GM18520 (cell line): ENCODE measurements around the gene CALN1.

ENCODE experiments used
- ATAC-seq: cut with Tn5 transposase; IDR thresholded peaks from one replicate; pipeline ENCODE4 v1.9.1; 2021; ENCODE audit not compliant: unreplicated experiment

CALN1 gene

DNA sequence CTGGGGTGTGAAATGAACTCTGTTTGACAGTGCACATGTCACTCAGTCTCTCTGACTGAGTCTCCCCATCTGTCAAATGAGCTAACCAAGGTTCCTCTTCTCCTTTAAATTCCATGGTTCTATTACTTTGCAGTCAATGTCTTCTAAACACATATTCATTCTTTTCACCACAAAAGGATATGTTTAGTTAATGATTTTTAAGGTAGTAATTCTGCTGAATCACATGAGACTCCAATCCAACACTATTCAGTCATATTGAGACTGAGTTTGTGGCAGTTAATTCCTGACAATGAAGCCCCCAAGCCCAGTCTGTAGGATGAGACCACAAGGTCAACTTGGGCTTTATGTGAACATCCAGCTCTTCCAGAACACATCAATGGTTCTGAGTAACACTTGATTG lies 85.3 kb downstream of the CALN1 start:
- ATAC-seq: no peak

DNA sequence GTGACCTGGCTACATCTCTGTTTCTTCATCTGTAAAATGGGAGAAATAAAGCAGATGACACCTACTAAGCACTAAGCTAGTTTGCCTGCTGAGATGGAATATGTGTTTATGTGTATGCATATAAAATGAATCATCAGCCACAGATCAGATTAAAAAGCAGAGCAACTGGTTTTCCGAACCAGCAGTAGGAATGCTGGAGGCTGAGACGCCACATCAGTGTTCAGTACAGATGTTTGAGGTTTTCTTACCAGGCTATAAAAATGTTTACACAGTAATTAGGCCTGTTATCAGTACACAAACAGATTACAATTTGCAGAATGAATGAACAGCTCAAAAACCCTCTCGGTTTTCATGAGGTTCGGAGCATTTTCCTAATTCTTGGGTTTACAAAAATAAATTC lies 85.8 kb downstream of the CALN1 start:
- no peak for ATAC-seq

DNA sequence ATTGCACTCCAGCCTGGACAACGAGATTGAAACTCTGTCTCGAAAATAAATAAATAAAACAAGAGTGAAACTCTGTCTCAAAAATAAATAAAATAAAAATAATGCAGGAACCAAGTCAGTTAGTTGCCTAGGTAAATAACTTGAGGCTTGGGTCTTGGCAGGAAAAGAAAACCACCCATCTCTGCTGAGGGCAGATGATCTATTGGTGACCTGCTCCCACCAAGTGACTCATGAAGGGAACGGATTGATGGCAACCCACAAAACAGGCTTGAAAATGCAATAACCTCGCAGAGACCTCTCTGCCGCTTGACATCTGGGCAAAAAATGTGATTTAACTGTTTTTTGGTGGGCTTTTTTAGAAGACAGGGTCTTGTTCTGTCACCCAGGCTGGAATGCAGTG lies 86.6 kb downstream of the CALN1 start:
- no peak for ATAC-seq

DNA sequence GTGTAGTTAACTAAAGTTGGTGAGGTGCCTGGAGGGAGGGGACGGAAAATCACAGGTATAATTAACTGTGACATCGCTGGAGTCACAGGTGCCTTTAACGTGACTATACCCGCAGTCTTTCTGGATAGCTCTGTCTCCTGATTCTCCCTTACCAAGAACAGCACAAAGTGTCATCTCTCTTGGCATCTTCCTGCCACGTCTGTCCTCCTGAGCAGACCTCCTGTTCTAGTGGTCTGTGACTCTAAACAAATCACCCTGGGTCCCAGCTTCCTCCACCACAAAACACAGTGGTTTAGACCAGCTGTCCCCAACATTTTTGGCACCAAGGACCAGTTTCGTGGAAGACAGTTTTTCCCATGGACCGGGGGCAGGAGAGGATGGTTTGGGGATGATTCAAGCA lies 90.5 kb downstream of the CALN1 start:
- ATAC-seq: no peak

DNA sequence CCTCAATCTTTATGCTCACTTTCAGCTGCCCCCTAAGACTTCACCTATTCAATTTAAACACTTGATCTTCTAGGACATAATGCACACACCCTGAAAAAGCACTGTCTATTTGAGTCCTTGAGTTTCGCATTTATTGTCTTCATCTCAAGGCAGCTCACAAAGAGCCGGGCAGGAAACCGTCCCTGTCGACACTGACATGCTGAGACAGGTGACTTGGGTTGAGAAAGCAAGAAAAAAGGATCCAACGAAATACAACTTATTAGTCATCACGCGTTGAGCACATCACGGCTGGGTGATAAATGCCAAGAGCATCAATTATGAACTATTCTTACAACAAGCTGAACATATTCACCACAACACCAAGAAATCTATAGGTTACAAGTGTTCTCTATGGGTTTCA lies 91.1 kb downstream of the CALN1 start:
- no peak for ATAC-seq

DNA sequence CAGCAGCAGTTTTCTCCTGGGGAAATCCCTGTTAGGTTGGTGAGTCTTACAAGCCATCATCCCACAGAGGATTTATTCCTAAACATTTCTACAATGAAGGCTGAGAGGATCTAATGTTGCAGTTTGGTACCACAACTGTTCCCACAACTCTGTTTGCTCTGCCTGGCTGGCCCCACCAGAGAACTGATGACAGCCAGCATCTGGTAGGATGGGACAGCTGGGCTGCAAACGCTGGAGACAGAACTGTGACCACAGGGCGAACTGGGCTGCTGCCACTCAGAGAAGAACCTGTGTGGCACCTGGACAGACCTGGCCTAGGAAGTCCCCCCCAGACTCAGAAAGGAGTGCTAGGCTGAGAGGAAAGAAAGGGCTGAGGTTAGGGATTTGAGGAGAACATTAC lies 94.8 kb downstream of the CALN1 start:
- ATAC-seq: no peak

DNA sequence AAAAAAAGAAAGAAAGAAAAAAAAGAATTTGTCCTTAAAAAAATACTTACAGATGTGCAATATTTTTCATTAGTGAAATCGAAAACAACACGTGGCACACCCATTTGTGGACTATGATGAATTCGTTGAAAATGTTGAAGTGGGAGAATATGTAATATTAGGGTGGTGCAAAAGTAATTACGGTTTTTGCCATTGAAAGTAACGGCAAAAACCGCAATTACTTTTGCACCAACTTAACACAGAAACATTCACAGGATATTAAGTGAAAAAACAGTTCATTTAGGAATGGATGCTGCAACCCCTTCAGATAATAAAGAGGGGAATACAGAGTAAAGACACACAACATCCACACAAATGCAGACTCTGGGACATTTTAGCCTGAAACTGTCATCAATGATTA lies 96.0 kb downstream of the CALN1 start:
- ATAC-seq: no peak

DNA sequence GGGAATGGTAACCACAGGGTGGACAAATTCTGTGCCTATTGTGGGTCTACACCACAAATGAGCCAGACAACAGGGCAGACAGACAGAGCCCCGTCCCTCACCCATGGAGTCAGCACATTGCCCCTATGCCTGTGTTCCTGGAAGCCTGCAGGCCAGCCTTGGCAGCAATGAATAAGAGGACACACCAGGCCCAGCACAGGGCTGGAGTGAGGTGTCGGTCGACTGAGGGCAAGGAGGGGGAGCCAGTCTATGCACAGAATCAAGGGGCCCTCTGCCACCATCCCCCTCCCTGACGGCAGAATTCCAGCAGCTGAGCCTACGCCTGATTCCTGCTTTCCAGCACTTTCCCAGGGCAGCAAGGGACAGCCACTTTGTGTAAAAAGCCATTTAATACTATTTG lies 98.2 kb downstream of the CALN1 start:
- ATAC-seq: no peak

DNA sequence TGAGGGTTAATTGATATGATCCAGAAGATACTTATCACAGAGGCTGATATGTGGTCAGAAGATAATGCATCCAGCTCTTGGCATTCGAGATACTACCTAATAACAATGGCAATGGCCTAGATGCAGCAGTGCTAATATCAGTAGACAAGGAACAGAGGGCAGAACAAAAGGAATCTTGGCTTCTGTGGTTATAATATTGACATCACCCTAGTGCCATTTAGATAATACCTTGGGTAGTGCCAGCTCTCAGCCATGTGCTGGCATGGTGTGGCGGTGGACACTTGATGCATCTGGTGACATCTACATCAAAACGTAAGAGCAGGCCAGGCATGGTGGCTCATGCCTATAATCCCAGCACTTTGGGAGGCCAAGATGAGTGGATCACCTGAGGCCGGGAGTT lies 101.8 kb downstream of the CALN1 start:
- no peak for ATAC-seq

DNA sequence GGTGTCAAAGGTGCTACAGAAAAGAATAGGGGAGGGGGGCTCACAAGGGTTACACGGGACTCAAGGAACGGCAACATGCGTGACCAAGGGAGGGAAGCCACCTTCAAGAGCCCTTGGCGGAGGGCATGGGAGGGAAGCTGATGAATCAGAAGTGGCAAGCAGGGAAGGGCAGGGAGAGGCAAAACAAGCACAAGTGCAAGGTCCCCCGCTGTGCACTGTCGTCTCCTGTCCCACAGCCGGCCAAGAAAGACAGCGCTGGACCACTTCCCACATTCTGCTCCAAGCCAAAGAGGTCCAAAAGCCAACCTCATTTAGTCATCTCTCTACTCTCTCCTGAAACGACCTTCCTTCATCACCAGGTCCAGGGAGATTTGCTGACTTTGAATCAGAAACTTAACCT lies 102.7 kb downstream of the CALN1 start:
- ATAC-seq: no peak

DNA sequence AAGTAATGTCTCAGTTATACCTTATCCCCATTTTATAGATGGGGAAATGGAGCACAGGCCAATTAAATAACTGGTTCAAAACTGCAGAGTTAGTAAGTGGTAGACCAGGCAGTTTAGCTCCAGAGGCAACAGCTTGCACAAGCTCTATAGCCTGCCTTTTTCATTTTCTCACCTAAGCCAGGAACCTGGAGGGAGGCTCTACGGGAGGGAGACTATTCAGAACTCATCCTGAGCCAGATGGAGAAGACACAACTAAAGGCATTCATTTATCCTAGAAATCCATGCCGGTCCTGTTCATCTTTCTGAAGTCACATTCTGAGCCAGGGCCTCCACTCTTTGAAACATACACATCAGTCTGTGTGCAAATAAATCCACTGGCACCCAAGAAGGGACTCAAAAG lies 103.2 kb downstream of the CALN1 start:
- ATAC-seq: no peak

DNA sequence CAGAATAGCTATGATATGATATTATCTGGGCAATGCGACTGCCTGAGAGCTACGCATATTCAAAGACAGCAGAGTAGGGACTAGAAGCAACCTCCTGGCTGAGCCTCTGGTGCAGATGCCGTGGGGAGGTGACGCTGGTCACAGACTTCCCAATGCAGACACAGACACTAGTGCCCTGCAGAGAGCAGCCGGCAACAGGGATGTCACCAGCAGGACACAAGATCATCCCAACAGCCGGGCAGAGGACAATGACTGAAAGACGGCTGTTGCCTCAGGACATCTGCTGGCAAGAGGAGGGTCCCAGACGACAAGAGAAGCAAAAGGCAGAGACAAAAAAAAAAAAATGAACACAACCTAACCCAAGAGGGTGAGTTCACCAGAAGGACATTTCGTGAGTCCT lies 104.6 kb downstream of the CALN1 start:
- ATAC-seq: no peak

DNA sequence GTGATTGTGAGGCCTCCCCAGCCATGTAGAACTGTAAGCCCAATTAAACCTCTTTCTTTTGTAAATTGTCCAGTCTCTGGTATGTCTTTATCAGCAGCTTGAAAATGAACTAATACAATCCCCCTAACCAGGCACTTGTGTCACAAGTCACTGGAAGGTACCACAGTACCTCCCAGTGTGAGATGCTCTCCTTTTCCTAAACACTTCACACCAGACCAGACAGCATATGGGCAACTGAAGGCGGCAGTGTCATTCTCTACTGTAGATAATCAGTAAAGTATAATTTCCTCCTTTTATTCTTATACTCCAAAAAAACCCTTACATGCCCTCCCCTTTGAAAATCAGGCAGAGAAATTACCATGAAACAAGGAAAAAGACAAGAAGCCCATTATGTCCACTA lies 113.2 kb downstream of the CALN1 start:
- ATAC-seq: no peak

DNA sequence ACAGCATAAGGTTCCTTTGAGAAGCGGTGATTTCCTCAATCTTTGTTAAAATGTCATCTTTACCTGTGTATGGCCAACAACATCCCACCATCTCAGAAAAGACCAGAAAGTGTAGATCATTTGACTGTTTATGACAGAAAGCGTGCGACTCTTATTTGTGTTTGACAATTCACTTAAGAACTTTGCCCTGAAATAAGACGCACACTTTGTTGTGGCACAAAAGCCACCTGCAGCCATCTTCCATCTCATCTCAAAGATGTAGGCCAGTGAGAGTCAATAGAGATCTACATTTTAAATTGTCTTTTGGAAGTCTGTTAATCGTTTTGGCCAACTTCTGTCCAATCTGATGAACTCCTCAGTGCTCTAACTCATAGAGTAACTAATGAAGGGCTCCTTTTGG lies 114.0 kb downstream of the CALN1 start:
- no peak for ATAC-seq

DNA sequence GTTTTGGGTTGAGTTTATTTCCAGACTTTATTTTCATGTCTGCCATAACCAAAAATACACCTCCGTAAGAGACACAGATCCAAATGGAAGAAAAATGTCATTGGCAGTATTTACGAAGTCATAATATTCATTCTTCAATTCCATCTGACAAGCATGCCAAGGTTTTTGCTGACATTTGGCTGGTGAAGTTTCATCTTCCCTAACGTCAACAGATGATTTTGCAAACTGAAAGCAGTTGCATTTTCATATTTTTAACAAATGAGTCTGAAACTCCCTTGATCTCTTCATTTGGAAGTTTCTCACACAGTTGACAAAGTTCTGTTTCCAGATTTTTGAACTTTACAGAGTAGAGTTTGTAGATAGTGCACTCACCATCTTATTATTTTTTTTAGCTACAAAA lies 114.5 kb downstream of the CALN1 start:
- no peak for ATAC-seq

DNA sequence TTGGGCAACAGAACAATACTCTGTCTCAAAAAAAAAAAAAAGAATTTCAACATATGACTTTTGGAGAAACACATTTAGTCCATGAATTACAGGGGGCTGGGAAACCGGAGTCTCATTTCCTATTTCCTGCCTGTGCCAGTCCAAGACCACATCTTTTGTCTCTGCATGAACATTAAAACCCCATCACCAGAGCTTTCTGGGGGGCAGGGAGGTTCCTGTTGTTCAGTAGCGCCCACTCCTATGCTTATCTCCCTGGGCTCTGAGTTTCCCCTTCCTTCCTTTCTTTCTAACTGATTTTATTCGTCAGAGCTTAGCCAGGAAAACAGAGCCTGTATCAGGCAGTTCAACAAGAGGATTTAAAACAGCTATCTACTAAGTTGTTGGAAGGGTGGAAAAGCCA lies 119.3 kb downstream of the CALN1 start:
- ATAC-seq: no peak

DNA sequence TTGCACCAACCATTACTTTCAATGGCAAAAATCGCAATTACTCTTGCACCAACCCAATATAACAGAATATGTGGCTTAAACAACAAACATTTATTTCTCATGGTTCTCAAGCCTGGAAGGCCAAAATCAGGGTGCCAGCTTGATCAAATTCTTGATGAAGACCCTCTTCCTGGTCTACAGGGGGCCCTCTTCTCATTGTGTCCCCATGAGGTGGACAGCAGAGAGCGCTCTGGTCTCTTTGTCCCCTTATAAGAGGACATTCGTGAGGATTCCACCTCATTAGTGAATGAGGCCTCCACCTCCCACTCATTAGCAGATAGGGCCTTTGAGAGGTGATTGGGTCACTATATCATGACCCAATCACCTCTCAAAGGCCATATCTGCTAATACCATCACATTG lies 120.0 kb downstream of the CALN1 start:
- ATAC-seq: no peak

DNA sequence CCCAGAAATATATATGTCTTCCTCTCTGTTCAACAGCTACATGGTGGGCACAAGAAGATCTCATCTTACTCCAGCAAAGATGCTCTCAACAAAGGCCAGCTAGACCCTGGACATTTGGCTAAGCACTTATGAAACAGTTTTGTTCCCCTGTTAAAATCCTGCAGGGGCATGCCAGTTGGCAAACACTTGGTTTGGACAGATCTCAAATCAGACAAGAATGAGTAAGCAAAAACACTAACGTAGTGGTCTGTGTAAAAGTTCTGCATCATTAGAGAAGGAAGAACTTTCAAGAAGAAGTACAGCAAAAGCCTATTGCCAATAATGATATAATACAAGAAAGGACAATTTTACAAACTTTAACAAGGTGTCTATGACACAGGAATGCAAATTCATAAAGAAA lies 125.6 kb downstream of the CALN1 start:
- ATAC-seq: no peak

DNA sequence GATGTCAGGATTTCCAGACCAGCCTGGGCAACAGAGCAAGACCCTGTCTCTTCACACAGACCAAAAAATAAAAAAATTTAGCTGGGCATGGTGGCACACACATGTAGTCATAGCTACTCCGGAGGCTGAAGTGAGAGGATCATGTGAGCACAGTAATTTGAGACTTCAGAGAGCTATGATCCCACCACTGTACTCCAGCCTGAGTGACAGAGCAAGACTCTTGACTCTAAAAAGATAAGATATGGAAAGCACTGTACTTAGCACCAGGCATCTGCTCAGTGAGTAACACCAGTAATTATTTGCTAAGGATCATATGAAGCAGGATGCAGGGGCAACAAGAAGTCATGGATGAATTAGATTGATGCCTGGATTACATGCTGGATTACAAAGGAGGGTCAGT lies 128.8 kb downstream of the CALN1 start:
- ATAC-seq: no peak

DNA sequence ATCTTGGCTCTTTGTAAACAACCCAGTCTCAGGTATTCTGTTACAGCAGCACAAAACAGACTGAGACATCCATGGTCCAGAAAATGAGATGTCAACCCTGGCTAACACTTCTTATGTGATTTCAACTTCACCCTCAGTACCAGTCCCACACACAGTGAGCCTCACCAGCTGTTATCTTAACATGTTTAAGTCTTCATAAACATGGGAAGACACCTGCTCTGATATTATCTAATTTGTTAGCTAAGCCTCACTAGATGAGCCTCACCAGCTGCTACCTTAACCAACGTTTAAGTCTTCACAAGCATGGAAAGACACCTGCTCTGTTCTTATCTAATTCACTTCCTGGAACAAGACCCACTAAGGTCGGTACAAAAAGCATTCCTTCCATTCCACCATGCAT lies 130.8 kb downstream of the CALN1 start:
- no peak for ATAC-seq

DNA sequence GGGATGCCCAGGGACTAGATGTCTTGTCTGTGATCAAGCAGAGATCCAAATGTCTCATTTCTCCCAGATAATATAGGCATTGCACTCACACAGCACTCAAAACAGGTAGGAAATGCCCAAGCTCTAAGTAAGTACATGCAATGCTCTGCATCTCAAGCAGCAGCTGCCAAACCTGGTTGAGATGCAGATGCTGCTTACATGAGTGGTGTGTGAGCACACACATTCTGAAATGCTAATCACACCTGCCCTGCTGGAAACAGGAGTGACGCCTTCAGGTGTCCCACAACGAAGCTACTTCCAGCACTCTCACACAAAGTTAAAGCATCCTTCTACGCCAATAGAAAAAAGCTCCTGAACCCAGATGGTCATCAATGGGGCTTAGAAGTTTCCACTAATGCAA lies 132.9 kb downstream of the CALN1 start:
- ATAC-seq: no peak

DNA sequence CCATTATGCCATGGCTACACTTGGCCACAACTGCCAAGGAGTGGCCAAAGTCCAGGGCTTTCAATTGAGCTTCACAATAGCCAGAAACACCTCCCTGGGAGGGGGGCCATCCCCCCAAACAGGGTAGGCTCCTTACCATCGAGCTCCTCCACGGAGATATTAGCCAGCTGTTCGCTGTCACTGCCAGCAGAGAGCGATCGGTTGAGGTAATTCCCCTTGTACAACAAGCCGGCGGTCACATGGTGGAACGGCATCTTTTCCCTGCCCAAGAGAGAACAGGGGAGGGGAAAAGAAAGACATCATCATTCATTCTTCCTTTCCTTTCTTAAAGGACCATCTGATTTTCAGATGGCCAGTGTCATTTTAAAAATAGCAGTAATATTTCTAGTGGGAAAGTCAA lies 133.6 kb downstream of the CALN1 start:
- ATAC-seq: no peak

DNA sequence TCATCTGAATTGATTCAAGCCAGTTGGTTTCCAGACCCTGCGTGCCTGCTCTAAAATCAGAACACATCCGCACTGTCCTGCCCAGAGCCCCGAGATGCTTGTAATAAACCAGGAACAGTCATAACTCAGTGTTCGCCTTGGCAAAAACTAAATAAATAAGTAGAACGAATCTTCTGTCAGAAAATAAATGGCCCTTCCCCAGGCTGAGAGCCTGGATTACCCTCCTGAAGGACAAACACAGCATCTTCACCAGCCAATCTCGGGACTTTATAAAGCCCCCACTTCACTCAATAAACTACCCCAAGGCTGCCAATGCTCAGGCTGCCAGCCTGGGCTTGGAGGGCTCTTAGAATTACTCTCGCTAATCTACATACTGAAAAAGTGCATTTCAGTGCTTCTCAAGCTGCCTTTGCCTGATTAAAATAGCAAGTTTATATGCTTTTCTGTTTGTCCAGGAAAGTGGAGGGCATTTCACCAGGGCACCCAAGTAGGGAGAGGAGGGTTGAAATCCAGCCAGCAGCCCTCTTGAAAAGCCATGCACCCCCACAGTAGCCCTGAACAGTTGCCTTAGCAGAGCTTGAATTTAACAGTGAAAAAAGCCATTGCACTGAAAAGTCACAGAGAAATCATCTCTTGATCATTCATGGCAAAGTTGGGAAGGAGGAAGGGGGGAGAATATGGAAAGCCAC lies 136.6 kb downstream of the CALN1 start:
- ATAC-seq: no peak

DNA sequence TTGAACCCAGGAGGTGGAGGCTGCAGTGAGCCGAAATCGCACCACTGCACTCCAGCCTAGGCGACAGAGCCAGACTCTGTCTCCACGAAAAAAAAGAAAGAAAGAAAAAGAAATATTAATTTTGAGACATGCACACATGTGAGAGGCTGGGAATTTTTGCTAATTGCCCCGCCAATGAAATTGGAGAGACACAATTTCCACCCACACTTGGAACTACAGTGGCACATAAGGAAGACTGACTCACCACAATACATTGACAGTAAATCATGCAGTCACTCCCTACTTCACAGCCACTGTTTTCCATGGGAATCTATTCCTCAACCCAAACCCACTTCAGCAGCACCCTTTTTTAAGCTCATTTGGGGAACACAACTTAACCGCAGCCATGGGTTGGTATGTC lies 139.7 kb downstream of the CALN1 start:
- ATAC-seq: no peak
